Heart left ventricle (tissue), 16 donors: ENCODE results near the gene GUCY2C. TPM values are rescaled to one million over a fixed set of nuclear protein-coding genes. Genes with fewer than 3 reads are reported as not detected.

ENCODE experiments used
- ATAC-seq, 4 donors: fragments of 200-7000 bp; cut with Tn5 transposase; one replicate each; pipeline ENCODE4 v1.9.1; 2020 to 2022; ENCODE audit warnings: moderate library complexity in 4 of 4, mild to moderate bottlenecking in 3 of 4, moderate number of reproducible peaks in 1 of 4
- DNase-seq, 5 donors: peaks; one replicate each; pipeline ENCODE4 v3.0.0-alpha.2; 2020
- H3K27ac ChIP-seq, 12 donors: fragments of 200-600 bp; sonication (generic) in 4 of 12; one replicate each; pipeline versions ENCODE4 v1.5.0 to v1.8.0; 2016 to 2022; ENCODE audit warnings: mild to moderate bottlenecking in 2 of 12
- H3K27me3 ChIP-seq, 9 donors: fragments of 200-600 bp; sonication (generic) in 2 of 9; one replicate each; pipeline versions ENCODE4 v1.5.1 to v1.8.0; 2016 to 2022; ENCODE audit warnings: mild to moderate bottlenecking in 3 of 9
- H3K36me3 ChIP-seq, 9 donors: fragments of 200-600 bp; sonication (generic) in 2 of 9; one replicate each; pipeline versions ENCODE4 v1.5.0 to v1.8.0; 2018 to 2022; ENCODE audit warnings: mild to moderate bottlenecking in 2 of 9
- H3K4me1 ChIP-seq, 12 donors: fragments of 200-600 bp; sonication (generic) in 4 of 12; one replicate each; pipeline versions ENCODE4 v1.5.0 to v1.8.0; 2016 to 2022; ENCODE audit warnings: mild to moderate bottlenecking in 3 of 12
- H3K4me3 ChIP-seq, 12 donors: fragments of 200-600 bp; sonication (generic) in 4 of 12; one replicate each; pipeline versions ENCODE4 v1.5.0 to v1.8.0; 2017 to 2022; ENCODE audit warnings: mild to moderate bottlenecking in 9 of 12, moderate library complexity in 4 of 12
- H3K9me3 ChIP-seq, 12 donors: fragments of 200-600 bp; sonication (generic) in 4 of 12; one replicate each; pipeline versions ENCODE4 v1.5.0 to v1.8.0; 2016 to 2022; ENCODE audit warnings: mild to moderate bottlenecking in 1 of 12
- POLR2A ChIP-seq, 2 donors: fragments of 450-650 bp; IDR thresholded peaks; one replicate each; pipeline ENCODE4 v1.6.1; 2017; ENCODE audit warnings: antibody characterized with exemption in 2 of 2, mild to moderate bottlenecking in 2 of 2, moderate library complexity in 2 of 2
- WGBS, 4 donors: extraction: QIAGEN DNeasy Blood & Tissue Kit in 2 of 4; methylation state at CpG; one replicate each; pipeline versions ENCODE4 v1.1.5 to v1.1.7; 2013 to 2018; 5-methylcytosine and 5-hydroxymethylcytosine counted together
- intact Hi-C, 10 donors: fragments of 100-400 bp; cut with DNase I; formaldehyde crosslinking; loops; one replicate each; pipeline versions ENCODE4 v1.11.1 to v1.14.2; 2022
- polyA plus RNA-seq, 2 donors: library from polyadenylated mRNA; stranded (reverse); fragments of 200-250 nt; gene quantifications; one replicate each; pipeline ENCODE4 v1.2.3, GENCODE V29; 2013
- total RNA-seq, 9 donors: library from RNA; depleted of rRNA in 2 of 9; stranded (reverse); fragments of >200 nt in 2 of 9; fragmentation: NEBNext Ultra II Directional in 3 of 9; extraction: Animal tissue kit (Norgen Biotek cat#: 25700) in 3 of 9; gene quantifications; one replicate each; pipeline versions ENCODE4 v1.1.0 to v1.2.4, GENCODE V29; 2016 to 2023
- TF ChIP-seq, protein P1 (sequence below), 12 donors: fragments of 200-600 bp; sonication (generic) in 4 of 12; IDR thresholded peaks; one replicate each; pipeline versions ENCODE4 v1.5.0 to v1.8.0; 2018 to 2022; ENCODE audit warnings: antibody characterized with exemption in 12 of 12, mild to moderate bottlenecking in 5 of 12
- donor health status: ischemic (EF 13 %, LVEDD 7.1; RV severe dilation, severe dysfunction).
- donor health status: healthy with polysubstance abuse.
- donor health status: DM: no; HTN: yes; CAD: no.
- donor health status: DM: no; HTN: no; CAD: no.
- donor health status: ischemic (EF 25% LVEDD 6.9; RV normal size, moderate dysfunction).
- donor health status: ischemic (EF 25% LVEDD 5.7; RV mildly dilated, moderate dysfunction).
- donor health status: healthy.
- donor health status: DM: yes; HTN: yes; CAD: no.
- donor health status: ischemic (EF 35%, LVEDD 5.7; RV mildly dilated, moderate dysfunction).
- donor health status: nonischemic (EF 11% LVEDD 7.7; RV severe dilation, severe dysfunction).
- donor health status: DM: yes; HTN: yes; CAD: no.
- donor health status: PGD.
- donor health status: ischemic (EF 29% LVEDD 5.4; RV normal size, mild dysfunction).
- donor health status: nonischemic (EF 23%, LVEDD 6.1; RV moderate dilation, normal function).

GUCY2C gene
- total and polyA plus RNA-seq, 11 donors: 0.03 to 0.15 TPM; not detected in 9

GRCh38 chr12:14668591-14668990 is 27.8 kb downstream of the GUCY2C start:
- no peak overlapping the region for H3K27ac ChIP-seq
- H3K4me3 ChIP-seq: no peak overlapping the region
- no peaks in the 10 kb centered on the region for H3K27me3 ChIP-seq
- H3K36me3 ChIP-seq: no peaks in the 10 kb centered on the region
- peaks cover 0 to 3% (median 0%) of the 10 kb centered on the region in 12 donors for H3K4me1 ChIP-seq
- no peaks in the 10 kb centered on the region for H3K9me3 ChIP-seq
- DNase-seq: peak in 2 of 5 donors; percentile 35 to 58
- intact Hi-C loops: loop anchor here in 7 of 10 donors (5.0 to 10.0 kb wide), 4 partner anchors 41 to 434 kb away; no protein-coding TSS in a partner anchor
- peak; percentile 41 to 84 (median 76) for ATAC-seq
- TF ChIP-seq POLR2A (IDR thresholded peaks at IDR 0.05): no peak
- TF ChIP-seq, protein P1, sequence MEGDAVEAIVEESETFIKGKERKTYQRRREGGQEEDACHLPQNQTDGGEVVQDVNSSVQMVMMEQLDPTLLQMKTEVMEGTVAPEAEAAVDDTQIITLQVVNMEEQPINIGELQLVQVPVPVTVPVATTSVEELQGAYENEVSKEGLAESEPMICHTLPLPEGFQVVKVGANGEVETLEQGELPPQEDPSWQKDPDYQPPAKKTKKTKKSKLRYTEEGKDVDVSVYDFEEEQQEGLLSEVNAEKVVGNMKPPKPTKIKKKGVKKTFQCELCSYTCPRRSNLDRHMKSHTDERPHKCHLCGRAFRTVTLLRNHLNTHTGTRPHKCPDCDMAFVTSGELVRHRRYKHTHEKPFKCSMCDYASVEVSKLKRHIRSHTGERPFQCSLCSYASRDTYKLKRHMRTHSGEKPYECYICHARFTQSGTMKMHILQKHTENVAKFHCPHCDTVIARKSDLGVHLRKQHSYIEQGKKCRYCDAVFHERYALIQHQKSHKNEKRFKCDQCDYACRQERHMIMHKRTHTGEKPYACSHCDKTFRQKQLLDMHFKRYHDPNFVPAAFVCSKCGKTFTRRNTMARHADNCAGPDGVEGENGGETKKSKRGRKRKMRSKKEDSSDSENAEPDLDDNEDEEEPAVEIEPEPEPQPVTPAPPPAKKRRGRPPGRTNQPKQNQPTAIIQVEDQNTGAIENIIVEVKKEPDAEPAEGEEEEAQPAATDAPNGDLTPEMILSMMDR (IDR thresholded peaks at IDR 0.05): no peak
- 69 to 78% (median 74%) methylated on average over 3 of the region's 3 CpGs for WGBS, 4 donors

DNA sequence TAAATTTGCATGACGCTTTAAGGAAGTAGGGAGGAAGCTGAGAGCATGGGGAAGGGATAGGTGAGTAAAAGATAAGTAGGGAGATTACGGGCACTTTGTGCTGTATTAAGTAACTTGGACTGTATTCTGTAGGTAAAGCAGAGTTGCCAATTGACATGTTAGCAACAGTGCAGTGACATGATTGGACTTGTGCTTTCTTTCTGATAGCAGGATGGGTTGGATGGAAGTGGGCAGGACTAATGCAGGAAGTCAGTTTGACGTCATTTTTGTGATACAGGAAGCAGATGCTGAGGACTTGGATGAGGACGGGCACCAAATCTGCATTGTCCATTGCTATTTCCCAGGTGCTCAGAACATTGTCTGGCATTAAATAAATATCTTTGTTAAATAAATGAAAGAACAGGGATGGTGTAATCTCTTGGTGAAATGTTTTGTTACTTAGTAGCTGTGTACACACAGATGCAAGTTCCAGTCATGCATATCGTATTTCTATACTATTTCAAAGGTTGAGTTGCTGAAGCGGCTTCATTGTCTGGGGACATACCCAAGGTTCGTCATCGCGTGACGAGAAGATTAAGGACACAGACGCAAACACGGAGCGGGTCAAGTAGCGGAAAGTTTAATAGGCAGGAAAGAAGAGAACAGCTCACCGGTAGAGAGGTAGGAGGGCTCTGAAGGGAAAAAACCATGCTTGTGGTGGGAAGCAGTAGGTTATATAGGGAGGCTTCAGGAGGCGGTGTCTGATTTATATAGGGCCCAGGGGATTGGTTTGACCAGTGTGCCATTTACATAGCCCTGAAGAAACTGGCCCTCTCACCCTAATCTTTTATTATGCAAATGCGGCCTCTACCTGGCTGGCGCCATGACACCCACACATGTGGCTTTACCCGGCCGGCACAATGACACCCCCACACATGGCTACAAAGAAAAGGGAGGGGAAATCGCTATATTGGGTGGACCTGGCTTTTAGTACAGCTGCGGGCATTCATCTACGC is 30.7 kb downstream of the GUCY2C start:
- TF ChIP-seq POLR2A (IDR thresholded peaks at IDR 0.05): no peak
- TF ChIP-seq, protein P1 (IDR thresholded peaks at IDR 0.05): no peak
- no peak overlapping the region for H3K27ac ChIP-seq
- ATAC-seq (peak in 1 of 4 donors; percentile 28), DNase-seq (no peak)
- no peaks in the 10 kb centered on the region for H3K9me3 ChIP-seq
- intact Hi-C loops: loop anchor here in 8 of 10 donors (2.0 to 10.0 kb wide), 5 partner anchors 38 to 431 kb away; no protein-coding TSS in a partner anchor
- 88 to 91% (median 90%) methylated on average over 23 of the region's 23 CpGs for WGBS, 4 donors
- H3K4me1 ChIP-seq: peaks cover 0 to 3% (median 0%) of the 10 kb centered on the region in 12 donors
- no peaks in the 10 kb centered on the region for H3K27me3 ChIP-seq
- no peak overlapping the region for H3K4me3 ChIP-seq
- H3K36me3 ChIP-seq: no peaks in the 10 kb centered on the region

- 67 to 73% (median 69%) methylated on average over 7 of the region's 7 CpGs for WGBS, 4 donors
- peak in 2 of 4 donors; percentile 58 to 64 for ATAC-seq
- Histone ChIP-seq H3K4me3 (no peak overlapping the region), H3K9me3 (no peaks in the 10 kb centered on the region), H3K36me3 (no peaks in the 10 kb centered on the region), H3K27ac (no peak overlapping the region), H3K27me3 (no peaks in the 10 kb centered on the region), H3K4me1 (peaks cover 0 to 3% (median 0%) of the 10 kb centered on the region in 12 donors)
- intact Hi-C loops: loop anchor here (1.0 to 10.0 kb wide), 7 partner anchors 34 to 430 kb away; no protein-coding TSS in a partner anchor
- DNase-seq: no peak
- TF ChIP-seq POLR2A (IDR thresholded peaks at IDR 0.05): no peak
- TF ChIP-seq, protein P1 (IDR thresholded peaks at IDR 0.05): peak; percentile 50 to 81 (median 69)
These were observed 31.9 kb downstream of the GUCY2C start for GRCh38 chr12:14664434-14665023.

DNA sequence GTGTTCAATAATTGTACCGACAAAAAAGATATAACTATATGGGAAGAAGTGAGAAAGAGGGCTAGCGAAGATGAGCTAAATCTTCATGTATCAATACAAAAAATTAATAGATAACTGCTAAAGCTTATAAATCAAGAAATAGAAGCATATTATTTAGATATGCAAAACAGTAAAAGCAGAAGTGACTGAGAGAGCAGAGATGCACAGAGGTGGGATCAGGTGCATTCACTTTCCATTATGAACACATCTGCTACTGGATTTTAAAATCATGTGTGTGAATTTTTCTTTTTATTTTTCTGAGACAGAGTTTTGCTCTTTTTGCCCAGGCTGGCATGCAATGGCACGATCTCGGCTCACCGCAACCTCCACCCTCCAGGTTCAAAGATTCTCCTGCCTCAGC is 33.4 kb downstream of the GUCY2C start:
- Histone ChIP-seq H3K27ac (no peak overlapping the region), H3K27me3 (no peaks in the 10 kb centered on the region), H3K4me3 (no peak overlapping the region), H3K36me3 (no peaks in the 10 kb centered on the region), H3K9me3 (no peaks in the 10 kb centered on the region), H3K4me1 (peaks cover 0 to 3% (median 0%) of the 10 kb centered on the region in 12 donors)
- intact Hi-C loops: loop anchor here in 9 of 10 donors (2.0 to 10.0 kb wide), 6 partner anchors 32 to 428 kb away; no protein-coding TSS in a partner anchor
- ATAC-seq (no peak), DNase-seq (no peak)
- 94 to 98% (median 97%) methylated on average over 5 of the region's 5 CpGs for WGBS, 4 donors
- TF ChIP-seq, protein P1 (IDR thresholded peaks at IDR 0.05): no peak
- no peak for TF ChIP-seq POLR2A (IDR thresholded peaks at IDR 0.05)
